Activated CD8-positive, alpha-beta memory T cell treated with anti-CD3 and anti-CD28 coated beads, Interleukin-2, amount 50 U/mL, for 4 hours (primary cell): ENCODE data around the gene NIPBL.
"Not testable (repeated sequence)": the region's sequence is repeated elsewhere in the genome, so short reads cannot be mapped to it uniquely, and the experiment has no call there.

Experiments used
- DNase-seq: peaks from one replicate; pipeline ENCODE4 v3.0.0-alpha.2; 2020

NIPBL gene, protein sequence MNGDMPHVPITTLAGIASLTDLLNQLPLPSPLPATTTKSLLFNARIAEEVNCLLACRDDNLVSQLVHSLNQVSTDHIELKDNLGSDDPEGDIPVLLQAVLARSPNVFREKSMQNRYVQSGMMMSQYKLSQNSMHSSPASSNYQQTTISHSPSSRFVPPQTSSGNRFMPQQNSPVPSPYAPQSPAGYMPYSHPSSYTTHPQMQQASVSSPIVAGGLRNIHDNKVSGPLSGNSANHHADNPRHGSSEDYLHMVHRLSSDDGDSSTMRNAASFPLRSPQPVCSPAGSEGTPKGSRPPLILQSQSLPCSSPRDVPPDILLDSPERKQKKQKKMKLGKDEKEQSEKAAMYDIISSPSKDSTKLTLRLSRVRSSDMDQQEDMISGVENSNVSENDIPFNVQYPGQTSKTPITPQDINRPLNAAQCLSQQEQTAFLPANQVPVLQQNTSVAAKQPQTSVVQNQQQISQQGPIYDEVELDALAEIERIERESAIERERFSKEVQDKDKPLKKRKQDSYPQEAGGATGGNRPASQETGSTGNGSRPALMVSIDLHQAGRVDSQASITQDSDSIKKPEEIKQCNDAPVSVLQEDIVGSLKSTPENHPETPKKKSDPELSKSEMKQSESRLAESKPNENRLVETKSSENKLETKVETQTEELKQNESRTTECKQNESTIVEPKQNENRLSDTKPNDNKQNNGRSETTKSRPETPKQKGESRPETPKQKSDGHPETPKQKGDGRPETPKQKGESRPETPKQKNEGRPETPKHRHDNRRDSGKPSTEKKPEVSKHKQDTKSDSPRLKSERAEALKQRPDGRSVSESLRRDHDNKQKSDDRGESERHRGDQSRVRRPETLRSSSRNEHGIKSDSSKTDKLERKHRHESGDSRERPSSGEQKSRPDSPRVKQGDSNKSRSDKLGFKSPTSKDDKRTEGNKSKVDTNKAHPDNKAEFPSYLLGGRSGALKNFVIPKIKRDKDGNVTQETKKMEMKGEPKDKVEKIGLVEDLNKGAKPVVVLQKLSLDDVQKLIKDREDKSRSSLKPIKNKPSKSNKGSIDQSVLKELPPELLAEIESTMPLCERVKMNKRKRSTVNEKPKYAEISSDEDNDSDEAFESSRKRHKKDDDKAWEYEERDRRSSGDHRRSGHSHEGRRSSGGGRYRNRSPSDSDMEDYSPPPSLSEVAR (N-terminal part only)

DNA sequence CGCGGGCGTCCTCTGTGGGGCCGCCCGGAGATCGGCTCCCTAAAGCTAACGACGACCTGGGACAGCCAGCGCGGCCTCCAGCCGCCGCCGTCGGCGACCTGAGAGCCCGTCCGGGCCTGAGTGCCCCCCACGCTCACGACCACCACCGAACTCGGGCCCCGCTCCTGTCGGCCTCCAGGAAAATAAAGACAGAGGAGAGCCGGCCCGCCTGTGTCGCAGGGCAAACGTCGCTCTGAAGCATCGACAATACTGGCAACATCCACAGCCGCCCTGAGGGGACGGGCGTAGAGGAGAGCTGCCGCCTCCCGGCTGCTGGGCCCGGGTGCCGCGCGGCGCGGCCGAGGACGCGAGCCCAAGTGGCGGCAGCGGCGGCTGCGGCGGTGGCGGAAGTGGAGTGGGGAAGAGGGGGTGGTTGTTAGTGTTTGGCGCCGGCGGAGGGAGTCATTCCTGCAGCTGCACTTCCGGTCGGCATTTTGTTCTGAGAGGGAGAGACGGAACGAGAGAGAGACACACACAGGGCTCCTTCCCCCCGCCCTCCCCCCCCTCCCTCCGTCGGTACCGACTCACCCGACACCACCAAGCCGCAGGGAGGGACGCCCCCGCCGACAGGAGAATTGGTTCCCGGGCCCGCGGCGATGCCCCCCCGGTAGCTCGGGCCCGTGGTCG, at the start of gene NIPBL:
NIPBL (plus strand) TSS at position 471 of the 666 bp plus-strand sequence. CDS start 76,928 bp downstream, outside the sequence.
- peak; percentile 84 for DNase-seq

DNA sequence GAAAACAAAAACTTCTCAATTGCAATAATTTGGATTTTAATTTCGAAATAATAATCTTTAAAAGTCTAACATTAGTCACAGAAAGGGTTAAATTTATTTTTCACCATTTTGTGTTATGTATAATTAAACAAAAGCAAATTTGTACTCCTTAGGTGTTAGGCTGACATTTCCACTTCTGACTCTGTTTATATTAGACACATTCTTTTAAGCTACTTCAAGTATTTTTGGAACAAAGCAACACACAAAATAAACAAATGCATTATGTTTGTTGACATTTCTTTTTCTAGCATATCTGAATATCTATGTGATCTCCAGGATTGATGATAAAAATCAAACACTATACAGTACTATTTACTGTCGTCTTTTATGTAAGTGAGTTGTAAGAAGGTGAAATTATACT, 44.3 kb upstream of the NIPBL start:
- DNase-seq: no peak

DNA sequence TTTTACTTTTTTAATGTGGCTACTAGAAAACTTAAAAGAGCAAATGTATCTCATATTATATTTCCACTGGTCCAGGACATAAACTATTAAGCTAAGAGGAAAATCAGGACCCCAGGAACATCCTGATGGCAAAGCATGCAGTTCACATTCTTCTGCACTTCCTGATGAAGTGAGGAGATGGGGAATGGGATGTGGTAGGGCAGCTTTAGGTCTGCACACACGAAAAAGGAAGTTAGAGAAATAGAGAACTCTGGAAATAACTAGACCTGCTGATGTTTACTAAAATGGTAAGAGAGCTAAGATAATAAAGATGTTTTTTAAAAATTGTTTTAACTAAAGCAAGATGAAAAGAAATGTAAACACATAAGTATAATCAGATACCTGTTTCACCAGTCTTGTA, 39.7 kb upstream of the NIPBL start:
- no peak for DNase-seq

DNA sequence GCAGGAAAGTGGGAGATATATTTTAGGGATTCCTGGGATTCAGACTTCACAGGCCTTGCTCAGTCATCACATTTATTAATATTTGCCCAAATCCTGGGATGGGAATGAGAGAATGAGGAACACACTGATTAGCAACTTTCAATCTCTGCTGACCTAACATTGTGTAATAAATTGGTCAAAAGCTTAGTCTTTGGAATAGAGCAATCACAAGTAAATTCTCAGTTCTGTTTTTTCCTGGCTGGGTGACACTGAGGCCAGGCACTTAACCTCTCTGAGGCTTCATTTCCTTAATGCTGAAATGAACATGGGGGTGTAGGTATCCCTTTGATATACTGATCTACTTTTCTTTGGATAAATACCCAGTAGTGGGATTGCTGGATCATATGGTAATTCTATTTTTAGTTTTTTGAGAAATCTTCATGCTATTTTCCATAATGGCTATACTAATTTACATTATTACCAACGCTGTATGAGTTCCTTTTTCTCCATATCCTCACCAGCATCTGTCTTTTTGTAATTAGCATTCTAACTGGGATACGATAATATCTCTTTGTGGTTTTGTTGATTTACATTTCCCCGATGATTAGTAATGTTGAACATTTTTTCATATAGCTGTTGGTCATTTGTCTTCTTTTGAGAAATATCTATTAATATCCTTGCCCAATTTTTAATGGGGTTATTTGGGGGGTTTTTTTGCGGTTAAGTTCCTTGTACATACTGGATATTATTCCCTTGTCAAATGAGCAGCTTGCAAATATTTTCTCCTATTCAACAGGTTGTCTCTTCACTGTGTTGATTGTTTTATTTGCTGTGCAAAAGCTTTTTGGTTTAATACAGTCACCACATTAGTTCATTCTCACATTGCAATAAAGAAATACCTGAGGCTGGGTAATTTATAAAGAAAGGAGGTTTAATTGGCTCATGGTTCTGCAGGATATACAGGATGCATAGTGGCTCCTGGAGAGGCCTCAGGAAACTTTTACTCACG, 36.8 kb upstream of the NIPBL start:
- DNase-seq: no peak

DNA sequence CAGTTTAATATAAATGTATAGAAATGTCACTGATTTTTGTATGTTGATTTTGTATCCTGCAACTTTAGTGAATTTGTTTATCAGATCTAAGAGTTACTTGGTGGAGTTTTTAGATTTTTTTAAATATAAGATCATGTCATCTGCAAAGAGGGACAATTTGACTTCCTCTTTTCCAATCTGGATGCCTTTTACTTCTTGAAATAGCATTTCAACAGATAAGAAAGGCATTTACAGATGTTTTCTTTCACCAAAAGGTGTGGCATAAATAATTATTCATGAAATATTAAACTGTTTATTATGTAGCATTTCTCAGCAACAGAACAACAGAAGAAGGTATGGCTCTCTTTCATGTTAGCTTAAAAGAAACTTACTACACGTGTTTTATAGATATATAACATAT, 34.9 kb upstream of the NIPBL start:
- DNase-seq: no peak

DNA sequence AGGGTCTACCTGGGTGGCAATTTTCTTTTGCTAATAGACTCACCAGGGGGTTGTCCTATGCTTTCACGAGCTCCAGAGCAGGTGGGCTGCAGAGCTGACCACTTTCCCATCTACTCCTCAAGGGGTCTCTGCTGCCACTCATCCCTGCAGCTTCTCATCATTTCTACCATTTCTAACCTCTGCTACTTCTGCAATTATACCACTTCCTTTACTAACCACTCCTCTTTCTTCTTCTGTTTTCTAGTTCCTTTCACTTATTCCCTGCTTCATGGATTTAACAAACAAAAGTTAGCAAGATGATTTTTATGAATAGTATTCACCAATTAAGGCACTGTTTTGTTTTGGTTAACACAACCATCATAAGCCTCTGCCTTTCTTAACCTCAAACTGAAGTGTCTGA, 34.5 kb upstream of the NIPBL start:
- no peak for DNase-seq

DNA sequence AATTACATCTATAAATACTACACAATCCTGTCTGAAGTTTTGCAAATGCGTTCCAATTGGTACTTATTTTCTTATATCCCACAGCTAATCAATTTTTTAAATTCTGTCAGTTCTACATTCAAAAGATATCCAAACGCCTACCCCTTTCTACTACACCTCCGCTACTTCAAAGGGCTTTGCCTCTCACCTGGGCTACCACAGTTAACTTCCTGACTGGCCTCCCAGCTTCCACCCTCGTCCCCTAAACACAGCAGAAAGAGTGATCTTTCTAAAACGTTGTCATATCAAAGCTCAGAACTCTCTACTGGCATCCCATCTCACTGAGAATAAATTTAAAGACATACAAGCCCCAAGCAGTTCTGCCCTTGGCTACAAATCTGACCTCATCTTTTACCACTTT, 32.3 kb upstream of the NIPBL start:
- DNase-seq: no peak

DNA sequence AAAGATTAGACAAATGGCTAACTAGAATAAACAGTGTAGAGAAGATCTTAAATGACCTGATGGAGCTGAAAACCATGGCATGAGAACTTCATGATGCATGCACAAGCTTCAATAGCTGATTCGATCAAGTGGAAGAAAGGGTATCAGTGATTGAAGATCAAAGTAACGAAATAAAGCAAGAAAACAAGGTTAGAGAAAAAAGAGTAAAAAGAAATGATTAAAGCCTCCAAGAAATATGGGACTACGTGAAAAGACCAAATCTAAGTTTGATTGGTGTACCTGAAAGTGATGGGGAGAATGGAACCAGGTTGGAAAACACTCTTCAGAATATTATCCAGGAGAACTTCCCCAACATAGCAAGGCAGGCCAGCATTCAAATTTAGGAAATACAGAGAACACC, 28.0 kb upstream of the NIPBL start:
- not testable (repeated sequence) for DNase-seq

DNA sequence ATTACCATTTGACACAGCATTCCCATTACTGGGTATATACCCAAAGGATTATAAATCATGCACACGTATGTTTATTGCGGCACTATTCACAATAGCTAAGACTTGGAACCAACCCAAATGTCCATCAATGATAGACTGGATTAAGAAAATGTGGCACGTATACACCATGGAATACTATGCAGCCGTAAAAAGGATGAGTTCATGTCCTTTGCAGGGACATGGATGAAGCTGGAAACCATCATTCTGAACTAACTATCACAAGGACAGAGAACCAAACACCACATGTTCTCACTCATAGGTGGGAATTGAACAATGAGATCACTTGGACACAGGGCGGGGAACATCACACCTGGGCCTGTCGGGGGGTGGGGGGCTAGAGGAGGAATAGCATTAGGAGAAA, 23.7 kb upstream of the NIPBL start:
- DNase-seq: not testable (repeated sequence)

DNA sequence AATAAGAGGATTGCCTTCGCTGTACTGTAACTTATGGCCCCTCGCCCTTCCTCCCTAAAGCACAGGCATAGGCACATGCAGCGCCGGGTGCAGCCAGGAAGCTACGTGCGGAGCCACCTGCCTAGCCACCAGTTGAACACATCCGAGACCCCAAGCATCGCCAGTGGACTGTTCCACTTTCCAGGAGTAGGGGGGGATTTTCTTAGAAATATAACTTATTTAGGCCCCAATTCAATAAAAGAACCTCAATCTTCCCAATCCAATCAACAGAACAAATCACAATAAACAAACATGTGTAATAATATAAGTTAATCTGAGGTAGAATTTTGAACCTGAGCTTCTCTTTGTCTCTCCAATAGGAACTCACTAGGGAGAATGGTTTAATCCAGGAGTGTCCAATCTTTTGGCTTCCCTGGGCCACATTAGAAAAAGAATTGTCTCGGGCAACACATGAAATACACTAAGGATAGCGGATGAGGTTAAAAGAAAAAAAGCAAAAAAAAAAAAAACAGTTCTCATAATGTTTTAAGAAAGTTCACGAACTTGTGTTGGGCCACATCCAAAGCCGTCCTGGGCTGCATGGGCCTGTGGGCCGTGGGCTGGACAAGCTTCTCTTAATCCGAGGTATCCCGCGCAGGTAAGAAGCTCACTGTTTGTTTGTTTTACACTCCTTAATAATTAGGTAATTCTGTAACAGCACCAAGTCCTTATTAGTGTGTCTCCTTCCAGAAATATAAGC, 22.0 kb upstream of the NIPBL start:
- DNase-seq: no peak

DNA sequence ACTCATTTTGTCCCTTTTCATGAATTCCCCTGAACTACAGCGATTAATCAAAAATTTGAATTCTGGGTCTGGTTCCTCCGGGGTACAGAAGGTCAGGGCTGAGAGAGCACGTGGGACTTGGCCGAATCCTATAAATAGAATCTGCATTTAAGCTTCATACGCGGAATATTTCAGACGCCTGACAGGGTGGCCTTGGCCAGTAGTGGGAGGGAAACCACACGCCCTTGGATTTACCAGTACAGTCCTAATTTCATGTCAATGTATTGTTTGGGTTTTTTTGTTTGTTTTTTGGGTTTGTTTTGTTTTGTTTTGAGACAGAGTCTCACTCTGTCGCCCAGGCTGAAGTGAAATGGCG, 21.5 kb upstream of the NIPBL start:
- no peak for DNase-seq

DNA sequence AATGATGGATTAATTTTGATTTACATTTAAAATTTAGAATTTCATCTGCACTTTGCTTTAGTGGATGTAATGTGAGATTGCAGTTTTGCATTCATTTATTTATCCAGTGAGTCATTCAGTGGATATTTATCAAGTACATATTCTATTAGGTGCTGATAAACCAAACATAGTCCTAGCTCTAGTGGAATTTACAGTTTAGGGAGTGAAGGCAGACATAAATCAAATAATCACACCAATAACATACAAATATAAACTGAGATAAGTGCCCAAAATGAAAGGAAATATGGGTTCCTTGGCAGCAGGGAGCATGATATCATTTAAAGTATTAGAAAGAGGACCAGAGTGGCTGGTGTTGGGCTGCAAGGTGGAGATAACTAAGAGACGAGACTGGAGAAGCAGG, 14.7 kb upstream of the NIPBL start:
- no peak for DNase-seq

DNA sequence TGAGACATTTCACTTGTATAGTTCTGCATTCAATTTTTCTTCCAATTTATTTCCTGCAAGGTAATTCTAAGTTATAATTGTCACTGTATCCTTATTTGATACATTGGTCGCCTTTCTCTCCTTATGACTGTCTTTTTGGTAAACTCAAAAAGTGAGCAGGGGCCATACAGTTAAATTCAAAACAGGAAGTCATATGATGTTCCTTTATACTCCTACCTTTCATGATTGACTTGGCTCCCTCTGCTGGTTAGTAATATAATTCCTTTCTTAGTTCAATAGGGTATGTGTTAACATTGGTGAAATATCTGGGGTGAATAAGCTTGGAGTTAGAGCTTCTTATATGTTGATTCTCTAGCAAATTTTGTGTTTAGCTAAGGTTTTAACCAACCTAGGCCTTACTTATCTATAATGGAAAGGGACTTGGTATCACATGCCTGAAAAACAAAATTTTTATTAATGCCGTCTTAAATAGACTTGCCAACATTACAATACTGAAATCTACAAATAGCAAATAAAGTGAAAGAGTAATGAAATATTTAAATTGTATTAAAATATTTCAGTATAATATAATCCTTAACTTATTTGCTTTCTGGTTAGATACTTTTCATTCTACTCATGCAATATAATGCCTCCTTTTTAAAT, 6.0 kb upstream of the NIPBL start:
- DNase-seq: no peak

DNA sequence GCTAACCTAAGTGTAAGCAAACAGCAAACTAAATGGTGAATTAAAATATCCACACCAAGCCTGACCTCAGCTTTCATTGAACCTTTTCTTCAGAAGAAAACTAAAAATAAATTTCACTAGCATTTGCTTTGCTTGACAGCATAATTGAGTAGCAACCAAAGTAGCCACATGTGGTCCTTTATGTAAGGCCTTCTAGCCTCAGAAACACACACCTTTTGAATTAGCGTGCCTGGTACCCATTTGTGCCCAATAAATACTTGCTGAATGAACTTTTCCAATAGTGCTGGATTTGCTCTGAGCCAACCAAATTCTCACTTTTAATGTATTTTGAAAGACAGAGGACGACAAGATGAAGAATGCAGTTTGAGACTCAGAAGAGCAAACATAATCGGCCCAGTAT, 2.1 kb upstream of the NIPBL start:
- no peak for DNase-seq

DNA sequence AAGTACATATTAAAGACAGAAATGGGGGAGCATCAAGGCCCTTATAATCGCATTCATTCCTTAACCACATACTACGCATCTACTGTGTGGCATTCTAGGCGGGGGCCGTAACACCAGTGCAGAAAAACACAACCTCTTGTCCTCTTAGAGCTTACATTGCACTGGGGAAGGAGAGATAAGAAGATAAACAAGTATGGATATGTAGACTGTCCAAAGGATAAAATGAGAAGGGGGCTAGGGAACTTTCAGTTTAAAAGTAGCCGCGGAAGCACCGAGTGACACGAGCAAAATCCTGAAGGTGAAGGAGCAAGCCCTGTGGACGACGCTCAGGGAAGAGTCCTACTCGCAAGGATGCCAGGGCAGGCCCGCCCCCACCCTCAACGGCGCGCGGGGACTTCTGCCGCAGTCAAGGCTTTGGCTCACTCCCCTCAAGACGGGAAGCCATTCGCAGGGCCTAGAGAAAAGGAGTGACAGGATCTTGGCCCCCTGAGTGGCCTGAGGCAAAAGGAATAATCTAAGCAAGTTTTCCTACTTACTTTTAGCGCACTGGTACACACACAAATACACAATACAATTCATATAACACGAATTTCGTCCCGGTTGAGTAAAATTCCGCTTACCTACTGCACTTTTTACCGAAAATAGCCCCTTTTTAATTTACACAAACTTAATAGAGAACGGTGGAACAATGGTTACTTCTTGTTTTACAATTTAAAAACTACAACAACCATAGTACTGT, 1.3 kb upstream of the NIPBL start:
- DNase-seq: peak; percentile 47

DNA sequence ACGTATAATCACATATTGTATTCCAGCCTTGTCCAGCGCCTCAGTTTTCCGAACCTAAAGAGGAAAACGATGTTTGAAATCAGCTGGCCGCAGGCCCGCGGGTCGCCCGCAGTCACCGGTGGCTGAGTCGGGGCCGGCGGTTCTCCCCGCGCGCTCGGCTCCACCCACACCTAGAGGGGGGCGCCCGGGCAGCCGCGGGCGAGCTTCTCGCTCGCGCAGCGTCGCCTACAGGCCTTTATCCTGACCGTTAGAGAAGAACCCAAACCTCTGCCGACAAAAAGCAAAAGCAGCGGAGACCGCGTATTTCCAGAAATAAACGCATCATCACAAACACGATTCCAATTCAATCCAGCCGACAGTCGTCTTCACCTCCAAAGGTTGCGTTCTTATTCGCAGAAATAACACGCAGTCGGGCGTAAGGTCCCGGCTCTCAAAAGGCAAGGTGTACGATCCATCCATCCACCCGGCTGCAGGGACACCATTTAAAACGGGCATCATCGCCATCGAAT, 725 bp upstream of the NIPBL start:
- peak; percentile 72 for DNase-seq

DNA sequence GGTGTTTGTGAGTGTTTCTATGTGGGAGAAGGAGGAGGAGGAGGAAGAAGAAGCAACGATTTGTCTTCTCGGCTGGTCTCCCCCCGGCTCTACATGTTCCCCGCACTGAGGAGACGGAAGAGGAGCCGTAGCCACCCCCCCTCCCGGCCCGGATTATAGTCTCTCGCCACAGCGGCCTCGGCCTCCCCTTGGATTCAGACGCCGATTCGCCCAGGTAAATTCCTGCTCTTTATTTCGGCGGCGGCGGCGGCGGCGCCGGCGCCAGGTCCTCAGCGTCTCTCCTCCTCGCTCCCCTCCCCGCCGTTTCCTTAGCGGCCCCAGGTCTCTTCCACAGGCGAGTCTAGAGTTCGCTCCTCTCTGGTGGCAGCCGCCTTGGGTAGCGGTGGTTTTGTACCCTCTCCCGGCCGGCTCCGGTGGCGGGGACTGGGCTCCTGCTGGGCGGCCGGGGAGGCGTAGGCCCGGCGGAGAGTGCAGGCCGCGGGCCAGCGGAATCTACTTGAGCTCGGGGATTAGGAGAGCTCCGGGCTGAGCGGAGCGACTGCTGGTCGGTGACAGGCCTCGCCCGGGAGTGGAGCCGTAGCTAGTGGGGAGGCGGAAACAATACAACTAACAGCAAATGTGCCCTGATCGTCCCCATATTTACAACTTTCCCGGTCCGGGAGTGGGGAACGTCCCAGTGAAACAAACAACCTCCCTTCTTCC, 547 bp downstream of the NIPBL start:
- peak; percentile 57 for DNase-seq

DNA sequence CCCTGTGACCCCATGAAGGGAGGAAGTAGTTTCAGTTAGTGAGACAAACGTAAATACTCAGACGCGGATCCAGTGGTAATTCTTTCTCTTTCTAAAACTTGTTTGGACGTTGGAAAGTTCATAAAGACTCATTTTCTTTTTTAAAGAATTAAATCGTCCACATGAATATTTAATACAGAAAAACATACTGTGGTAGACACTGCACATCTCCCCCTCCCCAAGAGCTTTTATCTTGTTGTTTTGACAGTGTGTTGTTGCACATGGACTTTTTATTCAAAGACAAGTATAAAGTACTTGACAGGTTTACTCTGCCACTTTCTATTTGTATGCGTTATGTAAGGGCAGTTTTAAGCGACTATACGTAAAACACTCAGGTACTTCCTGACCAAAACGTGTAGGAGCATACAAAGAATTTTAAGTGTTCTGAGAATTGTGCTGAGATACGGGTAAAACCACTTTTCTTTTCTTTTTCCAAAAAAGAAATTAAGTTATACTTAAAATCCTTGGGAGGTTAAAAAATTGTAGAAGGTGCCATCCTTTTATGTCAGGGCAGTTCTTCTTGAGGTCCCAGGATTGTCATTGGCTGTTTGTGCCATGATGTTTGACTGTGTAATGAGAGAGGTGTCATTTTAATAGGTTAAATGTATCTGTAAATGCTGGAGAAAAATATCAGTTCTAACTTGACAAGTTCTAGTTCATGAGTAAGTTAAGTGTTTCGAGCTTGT, 1.3 kb downstream of the NIPBL start:
- no peak for DNase-seq
